ENCODE results near the gene PET100.

PET100 gene

GRCh38 chr19:7612282-7613274, 17.0 kb upstream of the PET100 start:
- no peak for DNase-seq

GRCh38 chr19:7614859-7615741, 14.5 kb upstream of the PET100 start:
- no peak for DNase-seq

DNA sequence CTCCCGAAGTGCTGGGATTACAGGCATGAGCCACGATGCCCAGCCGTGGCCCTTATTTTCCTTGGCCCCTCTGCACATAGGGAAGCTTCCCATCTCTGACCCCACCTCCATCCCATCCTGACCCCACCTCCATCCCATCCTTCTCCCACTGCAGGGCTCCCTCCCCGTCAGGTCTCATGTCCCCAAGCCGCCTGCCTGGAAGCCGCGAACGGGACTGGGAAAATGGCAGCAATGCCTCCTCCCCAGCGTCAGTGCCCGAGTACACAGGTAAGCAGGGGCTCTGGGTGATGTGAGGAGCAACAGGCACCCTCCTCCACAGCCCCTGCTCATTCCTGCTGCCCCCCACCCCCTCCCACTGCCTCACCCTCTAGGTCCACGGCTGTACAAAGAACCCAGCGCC, 12.4 kb upstream of the PET100 start:
- DNase-seq, result no peak

DNA sequence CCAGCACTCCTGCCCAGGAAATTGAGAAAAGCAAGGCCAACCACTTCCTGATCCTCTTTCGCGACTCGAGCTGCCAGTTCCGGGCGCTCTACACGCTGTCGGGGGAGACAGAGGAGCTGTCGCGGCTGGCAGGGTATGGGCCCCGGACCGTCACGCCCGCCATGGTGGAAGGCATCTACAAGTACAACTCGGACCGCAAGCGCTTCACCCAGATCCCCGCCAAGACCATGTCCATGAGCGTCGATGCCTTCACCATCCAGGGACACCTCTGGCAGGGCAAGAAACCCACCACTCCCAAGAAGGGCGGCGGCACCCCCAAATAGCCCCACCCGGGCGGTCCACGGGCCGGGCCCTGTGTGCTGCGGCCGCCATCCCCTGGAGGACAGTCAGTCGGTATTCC, 11.9 kb upstream of the PET100 start:
- no peak for DNase-seq

GRCh38 chr19:7618348-7618747, 11.2 kb upstream of the PET100 start:
- DNase-seq, result no peak

GRCh38 chr19:7618771-7619510, 10.7 kb upstream of the PET100 start:
- no peak for DNase-seq

DNA sequence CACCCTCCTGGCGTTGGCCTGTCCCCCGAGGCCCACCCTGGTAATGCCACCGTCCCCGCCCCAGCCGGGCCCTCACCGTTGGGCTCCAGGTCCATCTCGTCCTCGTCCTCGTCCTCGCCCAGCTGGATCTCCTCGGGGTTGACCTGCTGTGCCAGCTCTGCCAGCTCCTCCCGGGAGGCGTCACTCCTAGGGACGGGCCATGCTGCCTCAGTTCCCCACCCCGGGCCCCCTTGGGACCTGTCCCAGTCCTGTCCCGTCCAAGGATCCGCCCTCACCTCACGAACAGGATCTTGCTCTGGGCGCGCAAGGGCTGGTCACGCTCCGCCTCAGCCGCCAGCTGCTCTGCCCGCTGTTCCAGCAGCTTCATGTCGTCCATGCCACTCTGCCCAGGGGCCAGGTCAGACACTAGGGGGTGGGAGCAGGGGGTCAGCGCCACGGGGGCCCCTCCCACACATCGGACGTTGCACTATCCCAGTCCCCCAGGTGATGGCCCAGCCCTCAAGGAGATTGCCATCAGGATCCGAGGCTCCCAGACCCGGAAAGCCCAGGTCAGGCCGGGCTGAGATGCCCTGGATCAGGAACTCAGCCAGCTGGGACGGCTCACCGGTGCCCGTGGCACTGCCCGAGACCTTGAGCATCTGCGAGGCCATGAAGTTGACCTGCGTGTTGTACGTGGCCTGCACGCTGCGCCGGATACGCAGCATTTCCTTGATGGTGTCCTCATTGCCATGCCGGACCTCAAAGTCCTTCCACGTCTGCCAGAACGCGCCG, 9.7 kb upstream of the PET100 start:
- no peak for DNase-seq

DNA sequence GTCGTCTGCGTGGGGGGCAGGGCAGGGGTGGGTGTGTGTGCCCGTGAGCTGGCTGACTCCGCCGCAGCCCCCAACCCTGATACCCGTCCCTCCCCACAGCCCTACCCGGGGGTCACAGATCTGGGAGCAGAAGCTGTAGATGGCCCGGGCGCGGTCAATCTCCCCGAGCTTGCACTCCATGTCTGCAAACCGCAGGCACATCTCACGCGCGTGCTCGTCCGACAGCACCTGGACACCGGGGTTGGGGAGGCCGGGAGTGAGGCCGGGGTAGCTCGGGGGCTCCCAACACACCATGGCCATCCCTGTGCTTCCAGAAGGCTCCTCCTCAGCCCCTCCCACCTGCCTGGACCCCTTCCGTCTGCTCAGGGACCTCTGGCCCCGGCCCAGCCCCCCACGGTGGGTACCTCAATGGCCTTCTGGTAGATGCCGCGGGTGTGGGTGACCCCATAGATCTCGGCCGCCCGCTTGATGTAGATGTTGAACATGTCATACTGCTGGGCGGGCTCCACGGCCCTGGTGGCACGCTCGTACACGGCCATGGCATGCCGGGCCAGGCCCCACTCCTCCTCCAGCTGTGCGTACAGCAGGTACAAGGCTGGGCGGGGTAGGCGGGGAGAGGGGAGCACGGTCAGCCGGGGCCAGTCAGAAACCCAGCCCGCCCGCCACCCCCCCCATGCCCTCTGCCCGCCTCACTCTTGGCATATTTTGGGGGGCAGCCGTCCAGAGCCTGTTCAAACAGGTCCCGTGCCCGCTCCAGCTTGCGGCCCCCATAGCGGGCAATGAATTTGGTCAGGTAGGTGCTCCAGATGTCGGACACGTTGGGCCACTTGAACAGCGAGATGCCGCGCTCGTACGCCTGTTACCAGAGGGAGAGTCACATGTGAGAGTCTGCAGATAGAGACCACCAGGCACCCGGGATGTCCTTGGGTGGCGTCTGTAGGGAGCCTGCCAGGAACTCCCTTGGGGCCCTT, 8.9 kb upstream of the PET100 start:
- no peak for DNase-seq

- no peak for DNase-seq
Observed at GRCh38 chr19:7622933-7623685, 6.5 kb upstream of the PET100 start.

DNA sequence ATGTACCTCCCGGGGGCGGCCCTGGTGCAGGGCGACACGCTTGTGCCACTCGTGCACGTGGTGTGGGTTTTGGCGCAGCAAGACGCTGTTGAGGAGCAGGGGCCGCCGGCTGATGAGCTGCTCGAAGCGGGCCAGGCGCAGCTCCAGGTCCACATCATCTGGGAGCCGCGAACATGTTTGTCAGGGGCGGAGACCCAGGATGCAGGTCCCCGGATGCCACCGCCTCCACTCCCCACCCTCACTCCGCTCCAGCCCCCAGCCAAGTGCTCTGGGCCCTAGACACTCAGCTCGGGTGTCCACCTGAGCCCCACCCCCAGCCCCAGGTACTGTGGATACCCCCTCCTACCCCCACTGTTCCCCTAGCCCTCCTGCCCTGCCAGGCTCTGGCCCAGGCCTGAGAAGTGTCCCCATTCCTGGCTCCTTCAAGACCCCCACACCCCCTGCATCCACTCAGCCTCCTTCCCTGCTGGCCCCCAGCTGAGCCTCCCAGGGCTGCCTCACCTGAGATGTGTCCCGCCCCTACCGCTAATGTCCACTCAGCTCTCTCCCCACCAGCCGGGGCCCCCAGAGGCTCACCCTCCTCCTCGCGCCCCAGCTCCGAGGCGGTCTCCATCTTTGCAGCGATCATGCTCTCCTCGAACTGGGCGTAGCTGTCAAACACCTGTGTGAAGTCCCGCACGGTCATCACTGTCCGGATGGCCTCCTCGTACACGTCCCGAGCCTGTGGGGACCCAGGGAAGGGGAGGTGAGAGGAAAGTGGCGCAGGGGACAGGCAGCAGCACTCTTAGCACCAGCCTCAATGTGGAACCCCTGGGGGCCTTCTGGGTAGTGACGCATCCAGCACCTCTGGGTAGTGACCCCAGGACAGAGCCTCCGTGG, 5.6 kb upstream of the PET100 start:
- no peak for DNase-seq

DNA sequence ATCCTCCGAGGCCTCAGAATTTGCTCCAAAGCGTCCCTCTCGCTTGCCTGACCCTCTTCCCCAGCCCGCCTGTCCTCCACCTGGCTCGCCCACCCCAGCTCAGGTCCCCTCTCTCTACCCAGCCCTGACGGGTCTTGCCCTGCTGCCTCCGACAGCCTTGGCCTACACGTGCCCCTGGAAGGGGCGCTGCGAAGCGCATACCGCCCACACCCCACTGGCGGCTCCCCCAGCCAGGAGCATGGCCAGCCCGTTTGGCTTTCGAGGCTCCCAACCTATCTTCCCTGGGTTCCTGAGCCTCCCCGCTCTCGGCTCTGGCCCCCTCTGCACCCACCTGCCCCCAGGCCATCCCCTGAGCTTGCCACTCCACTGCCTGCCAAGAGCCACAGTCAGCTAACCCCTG, 4.8 kb upstream of the PET100 start:
- DNase-seq, result no peak

- DNase-seq, result no peak
Observed at GRCh38 chr19:7625763-7626372, 3.7 kb upstream of the PET100 start.

GRCh38 chr19:7627166-7627565, 2.4 kb upstream of the PET100 start:
- DNase-seq, result no peak

DNA sequence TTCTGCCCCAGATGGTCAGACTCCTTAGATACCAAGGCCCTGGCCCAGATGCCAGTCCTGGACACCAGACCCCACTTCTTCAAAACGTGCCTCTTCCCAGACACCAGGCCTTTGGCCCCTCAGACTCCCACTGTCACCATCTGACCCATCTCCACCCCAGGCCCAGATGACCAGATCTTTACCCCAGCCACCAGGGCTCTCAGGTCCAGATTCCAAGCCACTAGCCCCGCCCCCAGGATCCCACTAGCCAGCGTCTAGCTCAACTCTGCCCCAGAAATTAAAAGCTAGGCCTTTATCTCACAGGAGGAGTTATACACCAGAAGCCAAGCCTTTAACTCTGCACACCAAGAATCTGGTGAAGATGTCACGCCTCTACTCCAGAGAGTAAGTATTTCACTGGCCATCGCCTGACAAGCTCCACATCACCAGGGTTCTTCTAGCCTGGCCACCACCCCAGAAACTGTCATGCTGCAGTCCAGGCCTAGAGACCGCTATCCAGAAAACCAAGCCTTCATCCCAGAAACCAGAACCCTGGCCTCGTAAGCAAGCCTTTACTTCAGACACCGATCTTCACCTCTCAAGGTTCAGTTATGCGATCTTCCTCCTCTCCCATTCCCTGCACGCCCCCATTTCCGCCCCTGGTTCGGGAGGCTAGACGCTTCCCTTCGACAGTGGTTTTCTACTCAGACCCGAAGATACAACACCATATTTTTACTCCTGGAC, 843 bp upstream of the PET100 start:
- no peak for DNase-seq

DNA sequence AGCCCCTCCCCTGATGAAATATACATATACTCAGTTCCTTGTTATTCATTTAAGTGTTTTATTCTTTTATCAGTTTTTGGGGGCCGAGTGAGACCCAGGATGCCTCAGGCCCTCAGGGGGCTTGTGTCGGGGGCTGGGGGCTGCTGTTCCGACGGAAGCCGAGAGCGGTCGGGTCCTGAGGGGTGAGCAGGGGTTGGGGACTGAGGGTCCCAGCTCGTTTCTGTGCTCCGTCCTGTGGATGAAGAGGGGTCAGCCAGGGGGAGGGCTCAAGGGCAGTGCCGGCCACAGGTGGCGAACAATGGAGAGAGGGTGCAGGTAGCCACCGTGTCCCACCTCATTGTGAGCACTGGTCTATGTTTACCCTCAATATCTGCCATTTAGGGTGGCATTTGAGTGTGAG, 2.0 kb downstream of the PET100 start:
- DNase-seq, result no peak

GRCh38 chr19:7632340-7633203, 3.0 kb downstream of the PET100 start:
- DNase-seq, result no peak

- no peak for DNase-seq
Observed at GRCh38 chr19:7633698-7634097, 4.1 kb downstream of the PET100 start, which contains the start of gene PCP2. TSS of gene PCP2 (minus strand) at chr19:7633719. CDS start at chr19:7633457, 262 bp downstream.

Measured in NCI-H1048 (cell line).